AG20443 (cell line): ENCODE measurements around the gene GLDC.
A peak's percentile ranks its signal among the peaks of the same experiment; 100 is the strongest.
"Not testable (repeated sequence)": the region's sequence is repeated elsewhere in the genome, so short reads cannot be mapped to it uniquely, and the experiment has no call there.

Source experiments
- DNase-seq: peaks from one replicate; pipeline ENCODE4 v3.0.0; 2012; ENCODE audit warnings: low spot score, mixed read lengths

The GLDC gene

DNA sequence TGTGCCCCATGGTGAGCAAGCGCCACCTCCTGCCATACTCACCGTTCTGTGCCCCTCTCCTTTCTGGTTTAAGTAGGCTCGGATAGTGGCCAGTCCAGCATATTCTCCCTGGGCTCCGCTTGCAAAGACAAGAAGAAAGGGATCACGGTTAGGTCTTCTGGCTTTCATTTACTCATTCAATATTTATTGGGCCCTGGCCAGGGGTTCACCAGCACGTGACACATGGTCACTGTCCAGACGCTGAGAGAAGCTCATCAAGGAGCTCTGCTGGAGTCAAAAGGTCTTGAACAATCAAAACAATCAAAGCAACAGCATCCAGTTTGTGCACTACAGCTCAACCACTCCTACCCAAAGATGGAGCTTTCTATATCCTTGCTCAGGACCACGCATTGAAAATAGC is 80.2 kb downstream of the GLDC start:
- no peak for DNase-seq

DNA sequence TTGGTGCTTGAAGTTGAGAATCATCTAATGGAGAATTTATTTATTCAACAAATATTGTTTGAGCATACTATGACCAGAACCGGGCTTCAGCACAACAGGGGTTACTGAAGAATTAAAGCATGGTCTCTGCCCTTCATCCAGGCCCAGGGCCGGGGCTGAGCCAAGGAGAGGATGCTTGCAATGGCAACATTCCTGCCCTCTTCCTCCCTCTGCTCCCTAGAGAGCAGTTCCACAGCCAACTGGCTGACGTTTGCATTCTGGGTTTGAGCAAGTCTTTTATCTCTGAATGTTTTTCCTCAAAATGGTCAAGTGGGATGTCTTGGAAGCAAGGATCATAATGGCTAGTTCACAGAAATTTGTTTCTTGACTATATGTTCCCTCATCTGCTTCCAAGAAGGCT is 80.7 kb downstream of the GLDC start:
- peak; percentile 51 for DNase-seq

DNA sequence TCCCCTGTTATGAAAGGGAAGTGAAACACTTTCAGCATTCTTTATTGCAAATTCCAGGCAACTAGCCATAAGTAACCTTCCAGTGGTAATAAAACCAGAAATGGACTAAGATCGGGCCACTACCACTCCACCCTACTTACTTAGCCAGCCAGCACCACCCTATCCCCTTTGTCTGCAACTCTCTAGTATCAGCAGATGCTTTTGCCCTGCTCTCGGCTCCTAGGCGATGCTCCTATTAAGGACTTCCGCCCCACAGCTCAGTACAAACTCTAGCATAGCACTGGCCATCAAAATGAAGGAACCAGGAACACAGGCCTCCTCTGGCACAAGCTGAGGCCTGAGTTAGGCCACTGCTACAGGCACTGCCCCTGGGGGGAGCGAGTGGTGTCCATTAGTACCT is 81.2 kb downstream of the GLDC start:
- peak; percentile 37 for DNase-seq

DNA sequence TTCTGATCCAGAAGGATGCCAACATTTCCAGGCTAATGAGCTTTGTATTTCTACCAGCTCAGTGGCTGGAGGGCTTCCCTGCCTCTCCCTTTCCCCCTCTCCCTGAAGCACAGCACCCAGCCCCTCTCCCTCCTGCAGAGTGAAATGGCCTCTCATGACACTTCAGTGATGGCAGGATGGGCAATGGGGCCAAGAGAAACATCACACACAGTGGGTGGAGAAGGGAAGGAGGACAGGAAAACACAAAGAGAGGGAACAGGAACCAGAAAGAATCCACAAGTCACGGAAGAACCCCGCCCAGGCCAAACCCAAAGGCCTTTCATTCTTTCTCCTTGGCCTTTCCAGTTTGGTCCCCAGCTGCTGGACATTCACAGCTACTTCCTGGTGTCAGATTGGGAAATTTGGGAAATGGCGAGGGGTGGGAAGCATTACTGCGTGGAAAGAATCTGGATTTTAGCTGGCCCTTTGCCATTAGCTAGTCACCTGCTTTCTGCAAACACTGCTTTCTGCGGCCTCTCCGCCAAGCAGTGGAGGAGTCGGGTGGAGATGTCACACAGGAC is 82.6 kb downstream of the GLDC start:
- DNase-seq = no peak

DNA sequence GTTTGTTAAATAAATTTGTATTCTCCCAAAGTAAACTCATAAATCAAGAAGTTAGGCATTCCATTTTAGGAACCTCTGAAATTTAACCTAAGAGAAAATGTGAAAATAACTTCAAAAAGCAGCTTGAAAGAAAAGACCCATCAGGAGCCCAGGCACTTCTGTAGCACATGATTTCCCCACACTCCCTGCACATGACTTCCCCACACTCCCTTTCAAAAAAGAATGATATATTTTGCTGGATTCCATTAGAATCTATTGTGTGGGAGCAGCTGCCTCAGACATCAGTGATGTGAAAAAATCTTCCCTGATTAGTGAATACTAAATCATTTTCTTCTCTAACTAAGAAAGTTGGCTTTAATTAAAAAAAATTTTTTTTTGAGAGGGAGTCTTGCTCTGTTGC is 83.3 kb downstream of the GLDC start:
- DNase-seq = no peak

DNA sequence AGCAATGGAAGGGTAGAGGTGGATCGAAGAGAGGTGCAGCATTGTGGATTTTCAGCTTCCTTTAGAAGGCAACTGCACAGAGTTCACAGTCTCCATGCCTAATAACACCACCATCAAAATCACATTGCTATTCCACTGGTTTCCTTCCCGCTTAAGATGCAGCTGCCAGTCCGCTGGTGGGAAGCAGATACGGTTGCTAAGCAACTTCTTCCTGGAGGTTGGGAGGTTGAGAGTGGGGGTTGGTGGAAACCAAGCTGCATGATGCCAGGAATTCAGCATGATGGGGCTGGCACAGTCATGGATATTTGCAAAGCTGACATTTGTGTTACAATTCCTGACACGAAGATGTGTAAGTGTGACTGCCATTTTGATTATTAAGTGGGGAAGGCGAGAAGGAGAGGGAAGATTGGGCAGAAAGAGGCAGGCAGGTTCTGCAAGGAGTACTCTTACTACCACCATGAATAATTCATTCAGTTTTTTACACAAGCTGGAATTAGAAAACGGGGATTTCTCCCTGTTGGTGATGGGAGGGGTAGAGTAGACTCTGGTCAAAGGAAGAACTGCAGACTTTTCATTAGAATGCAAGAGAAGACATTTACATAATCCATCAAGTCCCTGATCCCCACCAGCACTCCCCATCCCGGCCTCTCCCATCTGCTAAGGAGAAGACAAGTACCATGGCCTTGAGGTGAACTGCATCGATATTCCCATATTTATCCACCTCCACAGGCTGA is 87.5 kb downstream of the GLDC start:
- no peak for DNase-seq

DNA sequence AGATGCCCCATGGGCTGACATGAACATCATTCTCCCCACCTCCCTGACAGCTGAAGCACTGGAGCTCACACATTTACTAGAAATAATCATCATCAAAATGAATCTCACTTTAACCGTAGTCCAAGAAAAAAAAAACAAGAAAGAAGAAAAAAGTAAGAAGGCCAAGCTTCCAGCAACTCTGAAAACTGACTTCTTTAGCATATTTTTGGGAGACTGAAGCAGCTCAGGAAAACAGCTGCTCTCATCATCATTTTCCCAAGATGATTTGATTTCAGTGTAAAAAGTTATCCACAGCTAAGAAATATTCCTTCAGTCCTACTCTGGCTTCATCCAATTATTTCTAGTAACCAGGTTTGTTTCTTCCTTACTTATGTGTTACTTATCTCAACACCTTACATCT is 91.7 kb downstream of the GLDC start:
- DNase-seq = no peak

DNA sequence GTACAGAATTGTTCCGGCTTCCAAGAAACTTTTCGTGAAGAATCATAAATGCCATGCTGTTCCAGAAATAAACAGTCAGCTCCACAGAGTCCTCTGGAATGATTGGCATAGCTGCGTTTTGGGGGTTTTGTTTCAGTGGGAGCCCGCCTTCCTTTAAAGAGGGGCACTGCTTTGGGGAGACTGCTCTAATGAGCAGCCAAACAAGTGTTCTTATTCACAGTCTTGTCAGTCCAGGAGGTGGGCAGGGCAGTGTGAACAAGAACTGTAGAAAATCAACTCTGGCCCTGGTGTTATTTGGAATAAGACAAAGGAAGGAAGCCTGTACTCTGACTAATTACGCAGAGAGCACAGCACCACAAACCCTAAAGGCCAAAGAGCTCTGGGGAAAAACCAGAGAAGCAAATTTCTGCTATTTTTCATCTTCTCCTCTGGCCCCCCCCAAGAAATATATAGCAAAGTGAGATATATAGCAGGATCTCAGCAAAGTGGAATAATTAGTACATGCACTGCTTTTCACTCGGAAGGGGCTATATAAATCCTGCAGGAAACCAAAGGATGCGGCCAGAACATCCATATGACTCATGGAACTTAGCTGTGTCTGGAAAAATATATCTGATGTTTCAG is 92.9 kb downstream of the GLDC start:
- no peak for DNase-seq

DNA sequence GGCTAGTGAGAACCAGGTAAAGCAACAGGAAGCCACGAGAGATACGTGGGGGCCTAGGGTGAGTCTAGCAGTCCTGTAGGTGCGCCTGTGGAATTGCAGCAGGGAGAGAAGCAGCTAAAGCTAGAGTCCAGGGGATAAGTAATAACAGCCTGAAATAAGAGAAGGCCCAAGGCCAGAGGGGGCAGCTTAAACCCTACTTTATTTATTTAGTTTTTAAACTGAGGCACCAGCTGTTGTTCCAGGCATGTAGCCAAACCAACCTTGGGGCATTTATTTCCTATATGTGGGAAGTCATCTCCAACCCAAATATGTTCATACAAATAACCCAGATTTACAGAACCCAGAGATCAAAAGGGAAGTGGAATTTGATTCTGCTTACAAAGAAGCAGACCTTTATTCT is 93.5 kb downstream of the GLDC start:
- DNase-seq = peak; percentile 20

DNA sequence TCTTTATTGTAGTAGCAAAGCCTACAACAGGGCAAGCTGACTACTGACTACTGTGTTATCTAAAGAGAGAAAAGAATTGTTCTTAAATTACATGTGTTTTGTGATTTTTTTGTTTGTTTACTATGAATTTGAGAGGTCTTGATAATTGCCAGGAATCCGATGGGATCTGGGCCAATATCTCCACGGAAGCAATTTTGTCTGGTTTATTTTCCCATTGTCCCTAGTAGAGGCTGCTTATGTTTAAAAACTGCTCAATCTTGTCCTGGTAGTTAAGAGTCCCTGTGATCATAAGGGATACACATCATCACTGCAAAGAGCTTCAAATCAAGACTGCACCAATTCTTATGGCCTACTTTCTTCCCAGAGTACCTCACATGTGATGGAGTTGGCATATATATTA is 94.4 kb downstream of the GLDC start:
- no peak for DNase-seq

DNA sequence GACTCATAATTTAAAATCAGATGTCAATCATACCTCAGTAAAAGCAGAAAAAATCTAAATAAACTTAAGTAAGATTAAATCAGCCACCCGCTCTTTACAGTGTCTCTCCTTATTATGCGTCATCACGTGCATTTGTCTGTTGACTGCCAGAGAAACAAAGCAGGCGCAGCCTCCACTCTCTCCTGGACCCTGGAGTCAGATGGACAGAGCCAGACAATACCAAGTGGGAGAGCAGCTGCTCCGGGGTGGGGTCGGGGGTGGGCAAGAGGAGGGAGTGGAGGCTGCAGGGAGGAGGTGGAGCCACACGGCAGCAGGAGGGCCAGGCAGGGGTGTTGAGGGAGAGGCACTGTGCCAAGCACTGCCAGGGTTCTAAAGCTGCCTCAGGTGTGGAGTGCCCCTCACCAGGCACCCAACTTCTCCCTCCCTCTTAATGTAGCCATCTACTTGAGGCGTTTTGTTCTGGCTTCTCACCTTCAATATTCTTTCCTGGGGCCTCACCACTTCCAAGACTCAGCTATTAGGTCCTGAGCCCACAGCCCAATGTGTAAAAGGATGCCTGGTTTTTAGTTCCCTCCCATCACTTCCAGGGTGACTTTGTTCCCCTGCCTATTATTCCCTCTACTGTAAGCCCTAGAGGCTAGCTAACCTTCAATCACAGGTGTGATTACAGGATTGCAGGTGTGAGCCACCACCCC is 96.3 kb downstream of the GLDC start:
- no peak for DNase-seq

DNA sequence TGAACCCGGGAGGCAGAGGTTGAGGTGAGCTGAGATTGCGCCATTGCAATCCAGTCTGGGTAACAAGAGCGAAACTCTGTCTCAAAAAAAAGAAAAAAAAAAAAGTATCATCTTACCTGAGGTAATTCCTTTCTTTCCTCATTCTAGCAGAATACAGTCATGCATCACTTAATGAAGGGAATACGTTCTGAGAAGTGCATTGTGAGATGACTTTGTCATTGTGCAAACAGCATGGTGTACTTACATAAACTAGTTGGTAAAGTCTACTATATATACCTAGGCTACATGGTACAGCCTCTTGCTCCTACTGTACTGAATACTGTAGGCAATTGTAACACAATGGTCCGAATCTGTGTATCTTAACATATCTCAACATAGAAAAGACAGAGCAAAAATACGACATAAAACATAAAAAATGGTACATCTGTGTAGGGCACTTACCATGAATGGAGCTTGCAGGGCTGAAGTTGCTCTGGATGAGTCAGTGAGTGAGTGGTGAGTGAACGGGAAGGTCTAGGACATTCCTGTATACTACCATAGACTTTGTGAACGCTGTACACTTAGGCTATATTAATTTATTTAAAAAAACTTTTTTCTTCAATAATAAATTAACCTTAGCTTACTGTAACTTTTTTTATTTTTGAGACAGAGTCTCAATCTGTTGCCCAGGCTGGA is 100.4 kb downstream of the GLDC start:
- DNase-seq = no peak

DNA sequence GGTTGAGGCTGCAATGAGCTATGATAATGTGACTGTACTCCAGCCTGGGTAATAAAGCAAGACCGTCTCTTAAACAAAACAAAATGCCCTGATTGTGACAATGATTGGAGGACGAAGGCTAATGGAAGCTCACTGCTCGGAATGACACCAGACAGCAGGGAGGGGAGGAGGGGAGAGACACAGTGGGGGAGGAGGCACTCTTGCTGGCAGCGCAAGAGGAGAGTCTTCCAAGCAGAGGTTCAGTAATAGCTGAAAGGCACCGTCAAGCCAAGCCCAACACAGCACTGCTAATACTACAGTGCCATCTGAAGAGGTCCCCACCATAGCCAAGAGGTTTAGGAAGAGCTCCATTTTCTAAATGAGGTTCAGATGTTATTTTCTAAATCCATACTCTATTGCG is 102.3 kb downstream of the GLDC start:
- DNase-seq = no peak

DNA sequence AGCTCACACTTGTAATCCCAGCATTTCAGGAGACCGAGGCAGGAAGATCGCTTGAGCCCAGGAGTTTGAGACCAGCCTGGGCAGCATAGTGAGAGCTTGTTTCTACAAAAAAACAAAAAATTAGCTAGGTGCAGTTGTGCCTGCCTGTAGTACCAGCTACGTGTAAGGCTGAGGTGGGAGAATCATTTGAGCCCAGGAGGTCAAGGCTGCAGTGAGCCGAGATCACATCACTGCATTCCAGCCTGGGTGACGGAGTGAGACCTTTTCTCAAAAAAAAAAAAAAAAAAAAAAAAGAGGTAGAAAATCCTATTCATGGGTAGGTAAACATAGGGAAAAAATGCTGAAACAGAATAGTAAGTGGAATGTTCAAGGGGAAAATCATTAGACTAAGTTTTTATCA is 102.9 kb downstream of the GLDC start:
- DNase-seq = not testable (repeated sequence)

DNA sequence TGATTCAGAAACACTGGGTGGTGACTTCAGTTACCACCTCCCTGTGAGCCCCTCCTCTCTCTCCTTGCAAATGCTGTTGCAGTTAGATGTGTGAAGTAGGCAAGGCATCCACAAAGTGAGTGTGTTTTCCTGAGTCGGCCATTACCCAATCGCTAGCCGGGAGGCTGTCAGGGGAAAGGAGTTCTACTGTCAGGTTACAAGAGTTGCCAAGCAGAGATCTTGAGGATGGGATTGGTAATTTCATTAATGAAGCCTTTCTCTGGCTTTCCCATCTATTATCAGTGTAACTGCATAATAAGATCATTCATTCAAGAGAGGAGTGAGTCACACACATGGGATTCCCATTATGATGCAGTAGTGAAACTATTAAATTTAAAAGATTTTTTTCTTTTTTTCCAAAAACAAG is 106.9 kb downstream of the GLDC start:
- peak; percentile 27 for DNase-seq

DNA sequence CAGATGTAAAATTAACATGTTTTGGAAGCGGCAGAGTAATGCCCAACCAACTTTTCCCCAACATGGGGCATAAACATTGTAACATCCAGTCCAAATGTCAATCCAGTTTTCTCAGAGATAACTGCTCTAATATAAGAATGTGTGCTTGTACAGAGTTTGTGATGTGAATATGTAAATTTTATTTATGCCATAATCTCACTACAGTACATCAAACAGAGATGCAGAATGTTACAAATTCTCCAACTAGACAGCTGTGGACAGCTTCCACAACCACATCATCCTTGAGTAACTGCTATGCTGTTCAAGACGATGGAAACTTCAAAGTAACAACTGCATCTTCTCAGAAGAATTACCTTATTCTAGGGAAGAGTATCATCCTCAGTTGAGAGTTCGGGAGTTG is 109.9 kb downstream of the GLDC start:
- no peak for DNase-seq

DNA sequence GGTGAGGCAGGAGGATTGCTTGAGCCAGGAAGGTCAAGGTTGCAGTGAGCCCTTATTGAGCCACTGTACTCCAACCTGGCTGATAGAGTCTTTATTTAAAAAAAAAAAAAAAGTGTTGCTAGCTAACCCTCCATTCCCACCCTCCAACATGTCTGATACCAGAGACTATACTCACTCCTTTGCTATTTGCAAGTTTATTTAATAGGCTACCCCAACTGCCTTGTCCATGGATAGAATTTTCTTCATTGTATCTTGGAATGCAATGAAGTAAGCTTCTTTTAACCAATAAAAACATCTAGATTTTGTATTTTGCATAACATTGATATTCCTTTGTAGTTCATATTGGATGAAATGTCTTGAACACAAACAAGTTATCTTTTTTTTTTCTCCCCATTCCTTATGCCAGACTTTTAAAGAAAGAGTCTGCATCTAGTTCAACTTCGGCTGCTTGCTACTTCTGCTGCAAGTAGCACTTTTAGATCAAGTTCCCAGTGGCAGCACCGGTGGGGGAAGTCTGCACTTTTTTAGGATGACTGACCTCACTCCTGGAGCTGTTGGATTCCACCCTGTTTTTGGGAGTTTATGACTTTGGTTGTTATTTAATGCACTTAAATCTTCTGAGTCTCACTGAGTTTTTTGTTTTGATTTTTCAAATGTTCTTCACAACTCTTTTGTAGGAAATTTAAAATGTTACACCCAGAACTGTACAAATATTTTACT is 120.0 kb downstream of the GLDC start:
- DNase-seq = peak; percentile 25

DNA sequence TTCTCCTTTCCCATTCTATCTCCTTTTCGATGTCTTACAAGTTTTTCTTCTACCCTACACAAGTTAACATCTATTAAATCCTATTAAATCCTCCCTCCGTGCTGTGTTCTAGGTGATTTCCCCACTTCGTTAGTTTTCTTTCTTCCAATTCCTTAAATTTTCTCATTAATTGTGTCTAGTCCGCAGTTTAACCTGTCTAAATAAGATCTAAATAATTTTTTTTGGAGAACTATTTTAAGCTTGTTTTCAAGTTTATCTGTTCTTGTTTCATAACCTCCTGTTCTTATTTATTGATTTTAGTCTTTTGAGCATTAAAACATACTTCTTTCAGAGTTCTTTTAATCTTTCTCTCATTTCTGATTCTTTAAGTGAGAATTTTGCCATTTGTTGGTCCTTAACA is 123.3 kb downstream of the GLDC start:
- no peak for DNase-seq

DNA sequence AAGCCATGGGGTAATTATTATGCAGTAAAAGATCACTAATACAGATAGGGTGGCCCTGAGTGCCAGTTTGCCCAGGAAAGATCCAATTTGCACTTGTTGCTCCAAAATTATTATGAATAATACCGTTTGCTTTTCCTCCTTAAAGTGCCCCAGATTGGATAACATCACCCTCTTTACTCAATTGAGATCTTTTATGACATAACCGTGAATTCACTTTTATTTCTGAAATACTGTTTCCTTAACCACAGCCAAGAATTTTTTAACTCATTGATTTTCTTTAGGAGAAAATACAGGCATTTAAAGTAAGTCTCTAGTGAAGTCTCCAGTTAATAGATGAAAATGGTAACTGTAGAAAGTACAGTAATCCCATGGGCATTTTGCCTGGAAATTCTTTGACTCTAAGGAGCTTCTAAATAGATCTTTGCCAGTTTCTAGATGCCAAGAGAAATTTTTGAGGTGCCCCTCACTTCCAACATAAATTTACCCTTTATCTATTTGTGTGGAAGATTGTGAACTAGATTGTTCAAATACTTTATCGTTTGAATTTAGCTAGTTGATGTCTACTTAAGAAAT is 133.4 kb downstream of the GLDC start:
- DNase-seq = no peak

DNA sequence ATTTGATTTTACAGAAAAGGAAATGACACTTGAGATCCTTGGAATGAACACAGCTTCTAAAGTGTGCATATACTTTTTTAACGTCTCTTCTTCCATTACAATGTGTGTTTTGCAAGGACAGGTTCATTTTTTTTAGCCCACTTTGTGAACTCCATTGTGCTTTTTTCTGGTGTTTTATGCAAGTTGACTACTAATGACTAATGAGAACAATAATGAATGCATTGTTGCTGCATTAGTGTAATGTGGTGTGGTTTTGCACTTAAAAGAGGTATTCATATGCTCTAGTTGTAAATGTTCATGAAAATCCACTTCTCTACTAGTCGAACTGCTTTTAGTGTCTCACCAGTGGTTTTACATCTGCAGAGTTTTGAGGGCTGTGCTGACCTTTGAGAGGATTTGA is 139.0 kb downstream of the GLDC start:
- DNase-seq = no peak

DNA sequence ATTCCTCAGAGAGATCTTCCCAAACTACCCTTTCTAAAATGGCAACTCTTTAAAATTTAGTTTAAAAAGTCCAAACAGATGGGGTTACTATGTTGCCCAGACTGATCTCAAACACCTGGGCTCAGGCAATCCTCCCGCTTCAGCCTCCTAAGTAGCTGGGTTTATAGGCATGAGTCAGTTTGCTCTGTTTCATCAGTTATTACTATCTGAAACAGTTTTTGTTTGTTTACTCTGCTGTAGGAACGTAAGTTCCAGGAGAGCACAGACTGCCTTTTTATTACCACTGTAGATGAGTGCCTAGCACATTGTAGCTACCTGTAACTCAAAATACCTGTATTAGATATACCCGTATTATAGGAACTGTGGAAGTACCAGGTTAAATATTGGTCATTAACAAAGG is 143.1 kb downstream of the GLDC start:
- no peak for DNase-seq
